ENCODE results near the gene ABCA2. TPM values are rescaled to one million over a fixed set of nuclear protein-coding genes. Genes with fewer than 3 reads are reported as not detected.
A peak's percentile ranks its signal among the peaks of the same experiment; 100 is the strongest.

ABCA2 gene
- total and polyA plus RNA-seq, 9 of the 15 experiments (the other 6 are each of a cell fraction or from before 2014, with no cell fraction given), result 0.69 to 16.3 (median 6.1) TPM; not detected in 2

DNA sequence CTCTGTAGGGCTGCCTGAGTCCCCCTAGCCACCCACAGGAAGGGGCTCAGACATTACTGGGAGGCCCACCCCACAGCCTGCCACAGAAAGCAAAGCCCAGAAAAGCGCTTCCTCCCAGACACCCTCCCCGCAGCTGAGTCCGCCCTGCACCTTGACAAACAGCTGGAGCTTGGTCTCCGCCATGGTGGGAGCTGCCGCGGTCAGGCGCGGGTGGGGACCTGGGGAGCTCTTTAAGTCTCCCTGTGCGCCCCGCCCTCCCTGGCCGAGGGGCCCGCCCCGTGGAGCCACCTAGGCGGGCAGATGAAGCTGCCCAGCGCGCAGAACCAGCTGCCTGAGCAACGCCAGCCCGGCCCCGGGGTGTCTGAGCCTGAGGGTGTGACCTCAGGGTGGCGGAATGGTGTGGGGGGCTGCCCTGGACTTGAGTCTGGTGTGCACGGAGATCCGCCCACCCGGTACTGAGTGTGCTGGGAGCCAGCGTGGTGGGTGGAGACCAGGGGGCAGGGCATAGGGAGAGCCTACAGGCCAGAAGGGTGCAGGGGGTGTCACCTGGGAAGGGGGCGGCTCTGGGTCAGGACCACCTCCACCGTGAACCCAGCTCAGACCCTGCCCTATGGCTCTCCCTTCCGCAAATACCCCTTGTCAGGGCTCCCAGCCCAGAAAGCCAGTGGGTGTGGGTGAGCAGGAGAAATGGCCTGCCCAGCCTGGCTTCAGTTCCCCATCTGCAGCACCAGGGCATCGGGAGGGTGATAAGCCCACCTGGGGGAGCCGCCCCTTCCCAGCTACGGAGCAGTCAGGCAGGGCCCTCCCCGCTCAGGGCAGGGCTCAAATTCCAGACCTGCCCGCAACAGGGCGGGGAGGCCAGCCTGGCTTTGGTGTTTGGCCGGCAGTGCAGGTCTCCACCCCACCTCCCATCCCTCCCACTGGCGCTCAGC lies 31.4 kb downstream of the ABCA2 start, which contains the start of gene CLIC3 (continued):
- TF ChIP-seq, protein P1, sequence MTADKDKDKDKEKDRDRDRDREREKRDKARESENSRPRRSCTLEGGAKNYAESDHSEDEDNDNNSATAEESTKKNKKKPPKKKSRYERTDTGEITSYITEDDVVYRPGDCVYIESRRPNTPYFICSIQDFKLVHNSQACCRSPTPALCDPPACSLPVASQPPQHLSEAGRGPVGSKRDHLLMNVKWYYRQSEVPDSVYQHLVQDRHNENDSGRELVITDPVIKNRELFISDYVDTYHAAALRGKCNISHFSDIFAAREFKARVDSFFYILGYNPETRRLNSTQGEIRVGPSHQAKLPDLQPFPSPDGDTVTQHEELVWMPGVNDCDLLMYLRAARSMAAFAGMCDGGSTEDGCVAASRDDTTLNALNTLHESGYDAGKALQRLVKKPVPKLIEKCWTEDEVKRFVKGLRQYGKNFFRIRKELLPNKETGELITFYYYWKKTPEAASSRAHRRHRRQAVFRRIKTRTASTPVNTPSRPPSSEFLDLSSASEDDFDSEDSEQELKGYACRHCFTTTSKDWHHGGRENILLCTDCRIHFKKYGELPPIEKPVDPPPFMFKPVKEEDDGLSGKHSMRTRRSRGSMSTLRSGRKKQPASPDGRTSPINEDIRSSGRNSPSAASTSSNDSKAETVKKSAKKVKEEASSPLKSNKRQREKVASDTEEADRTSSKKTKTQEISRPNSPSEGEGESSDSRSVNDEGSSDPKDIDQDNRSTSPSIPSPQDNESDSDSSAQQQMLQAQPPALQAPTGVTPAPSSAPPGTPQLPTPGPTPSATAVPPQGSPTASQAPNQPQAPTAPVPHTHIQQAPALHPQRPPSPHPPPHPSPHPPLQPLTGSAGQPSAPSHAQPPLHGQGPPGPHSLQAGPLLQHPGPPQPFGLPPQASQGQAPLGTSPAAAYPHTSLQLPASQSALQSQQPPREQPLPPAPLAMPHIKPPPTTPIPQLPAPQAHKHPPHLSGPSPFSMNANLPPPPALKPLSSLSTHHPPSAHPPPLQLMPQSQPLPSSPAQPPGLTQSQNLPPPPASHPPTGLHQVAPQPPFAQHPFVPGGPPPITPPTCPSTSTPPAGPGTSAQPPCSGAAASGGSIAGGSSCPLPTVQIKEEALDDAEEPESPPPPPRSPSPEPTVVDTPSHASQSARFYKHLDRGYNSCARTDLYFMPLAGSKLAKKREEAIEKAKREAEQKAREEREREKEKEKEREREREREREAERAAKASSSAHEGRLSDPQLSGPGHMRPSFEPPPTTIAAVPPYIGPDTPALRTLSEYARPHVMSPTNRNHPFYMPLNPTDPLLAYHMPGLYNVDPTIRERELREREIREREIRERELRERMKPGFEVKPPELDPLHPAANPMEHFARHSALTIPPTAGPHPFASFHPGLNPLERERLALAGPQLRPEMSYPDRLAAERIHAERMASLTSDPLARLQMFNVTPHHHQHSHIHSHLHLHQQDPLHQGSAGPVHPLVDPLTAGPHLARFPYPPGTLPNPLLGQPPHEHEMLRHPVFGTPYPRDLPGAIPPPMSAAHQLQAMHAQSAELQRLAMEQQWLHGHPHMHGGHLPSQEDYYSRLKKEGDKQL (CRISPR knock-in tag; IDR thresholded peaks at IDR 0.05; ENCODE audit: borderline replicate concordance), result peak; percentile 54; the same call in 1 of the 2 replicates
- TF ChIP-seq PCBP1 (IDR thresholded peaks at IDR 0.05; ENCODE audit: low read depth, low read length, poor library complexity, severe bottlenecking), result no peak
- TF ChIP-seq KAT2B (IDR thresholded peaks at IDR 0.05; ENCODE audit: low read depth, low read length), result no peak
- 0 out of 2 replicates have a peak, but pooled peaks have one; percentile 23 for TF ChIP-seq ZEB2 (IDR thresholded peaks at IDR 0.05)
- TF ChIP-seq, protein P2, sequence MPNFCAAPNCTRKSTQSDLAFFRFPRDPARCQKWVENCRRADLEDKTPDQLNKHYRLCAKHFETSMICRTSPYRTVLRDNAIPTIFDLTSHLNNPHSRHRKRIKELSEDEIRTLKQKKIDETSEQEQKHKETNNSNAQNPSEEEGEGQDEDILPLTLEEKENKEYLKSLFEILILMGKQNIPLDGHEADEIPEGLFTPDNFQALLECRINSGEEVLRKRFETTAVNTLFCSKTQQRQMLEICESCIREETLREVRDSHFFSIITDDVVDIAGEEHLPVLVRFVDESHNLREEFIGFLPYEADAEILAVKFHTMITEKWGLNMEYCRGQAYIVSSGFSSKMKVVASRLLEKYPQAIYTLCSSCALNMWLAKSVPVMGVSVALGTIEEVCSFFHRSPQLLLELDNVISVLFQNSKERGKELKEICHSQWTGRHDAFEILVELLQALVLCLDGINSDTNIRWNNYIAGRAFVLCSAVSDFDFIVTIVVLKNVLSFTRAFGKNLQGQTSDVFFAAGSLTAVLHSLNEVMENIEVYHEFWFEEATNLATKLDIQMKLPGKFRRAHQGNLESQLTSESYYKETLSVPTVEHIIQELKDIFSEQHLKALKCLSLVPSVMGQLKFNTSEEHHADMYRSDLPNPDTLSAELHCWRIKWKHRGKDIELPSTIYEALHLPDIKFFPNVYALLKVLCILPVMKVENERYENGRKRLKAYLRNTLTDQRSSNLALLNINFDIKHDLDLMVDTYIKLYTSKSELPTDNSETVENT (CRISPR knock-in tag; IDR thresholded peaks at IDR 0.05), result no peak
- TF ChIP-seq KDM4B (IDR thresholded peaks at IDR 0.05; ENCODE audit: borderline replicate concordance in 2 of 2, low read depth in 1 of 2), result no peak
- TF ChIP-seq MAFG (tag; conservative IDR thresholded peaks at IDR 0.05), result no peak
- TF ChIP-seq ZNF668 (CRISPR knock-in tag; IDR thresholded peaks at IDR 0.05), result no peak
- TF ChIP-seq LARP7 (IDR thresholded peaks at IDR 0.05), result no peak
- 0 out of 2 replicates have a peak, but pooled peaks have one; percentile 15 for TF ChIP-seq CBX1 (IDR thresholded peaks at IDR 0.05; ENCODE audit: low read depth)
- TF ChIP-seq GABPB1 (CRISPR knock-in tag; IDR thresholded peaks at IDR 0.05), result peak; percentile 42; the same call in 1 of the 2 replicates
- TF ChIP-seq SMAD1 (IDR thresholded peaks at IDR 0.05; ENCODE audit: low read depth, low read length, partially characterized antibody), result no peak
- peak; percentile 83 for TF ChIP-seq DACH1 (IDR thresholded peaks at IDR 0.05; ENCODE audit: partially characterized antibody)
